ENCODE measurements around the gene TIAM1.
"Not testable (repeated sequence)": the region's sequence is repeated elsewhere in the genome, so short reads cannot be mapped to it uniquely, and the experiment has no call there.

TIAM1 gene

DNA sequence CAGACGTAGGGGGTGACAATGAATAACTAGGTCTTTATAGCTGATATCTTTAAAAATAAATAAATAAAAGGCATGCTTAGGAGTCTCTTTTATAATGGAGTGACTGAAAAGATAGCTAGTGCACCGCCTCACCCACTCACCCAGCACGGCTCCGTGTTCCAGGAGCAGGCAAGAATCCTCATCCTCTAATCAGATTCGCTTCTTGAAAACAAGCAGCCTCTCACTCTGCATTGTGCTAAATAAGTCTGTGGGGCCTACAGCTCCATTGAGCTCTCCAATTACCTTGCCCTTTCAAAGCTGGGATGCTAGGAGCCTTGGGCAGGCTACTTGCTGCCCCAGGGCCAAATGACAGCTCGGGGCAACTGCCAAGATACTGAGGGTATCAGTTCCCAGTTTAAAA is 91.5 kb downstream of the TIAM1 start:
- no peak for DNase-seq

DNA sequence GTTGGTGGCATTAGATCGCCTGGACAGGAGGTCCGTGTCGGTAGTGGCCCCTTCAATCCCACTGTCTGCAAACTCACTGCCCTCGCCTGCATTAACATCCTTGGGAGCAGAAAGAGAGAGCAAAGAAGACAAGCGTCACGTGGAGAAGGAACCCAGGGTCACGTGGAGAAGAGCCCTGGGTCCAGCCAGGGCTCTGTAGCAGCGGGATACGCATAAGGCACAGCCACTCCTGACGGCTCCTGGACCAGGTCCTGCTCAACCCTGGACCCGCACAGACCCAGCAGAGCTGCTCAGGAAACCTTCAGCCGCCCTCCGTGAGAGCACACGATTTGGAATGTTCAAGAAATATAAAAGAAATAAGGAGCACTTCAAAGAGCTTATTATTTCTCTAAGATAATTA is 92.0 kb downstream of the TIAM1 start:
- DNase-seq = peak in 1 of 2 experiments; percentile 39

DNA sequence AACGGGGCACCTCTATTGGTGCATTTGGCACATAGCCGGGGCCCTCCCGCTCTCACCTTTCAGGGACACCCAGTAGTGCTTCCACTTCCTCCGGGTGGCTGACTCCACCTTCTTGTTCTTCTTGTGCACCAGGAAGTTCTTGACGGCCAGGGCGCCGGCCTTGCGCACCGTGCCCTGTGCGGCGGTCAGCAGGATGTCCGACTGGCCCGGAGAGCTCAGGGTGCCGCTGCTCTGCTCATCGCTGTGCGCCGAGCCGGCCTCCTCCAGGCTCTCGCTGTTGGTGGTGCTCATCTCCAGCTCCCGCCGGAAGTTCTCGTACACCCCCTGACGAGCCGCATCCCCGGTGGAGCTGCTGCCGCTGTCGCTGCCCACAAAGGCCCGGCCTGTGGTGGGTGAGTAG is 92.4 kb downstream of the TIAM1 start:
- no peak for DNase-seq

DNA sequence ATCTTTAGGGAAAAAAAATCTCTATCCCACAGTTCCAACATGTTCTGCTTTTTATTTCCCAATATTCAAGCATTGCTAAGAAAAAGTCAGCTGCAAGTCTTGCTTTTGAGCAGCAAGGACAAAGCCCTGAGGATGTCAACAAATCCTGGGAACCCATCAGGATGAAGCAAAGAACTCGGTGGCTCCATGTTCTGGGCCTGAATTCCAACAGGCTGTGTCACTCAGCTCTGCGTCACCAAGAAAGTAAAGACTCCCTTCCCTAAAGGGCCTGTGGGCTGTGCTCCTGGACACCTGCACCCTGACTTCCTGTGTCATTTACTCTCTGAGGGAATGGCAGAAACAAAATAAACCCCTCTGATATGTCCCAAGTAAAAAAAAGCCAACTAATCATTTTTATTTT is 95.5 kb downstream of the TIAM1 start:
- DNase-seq = no peak

DNA sequence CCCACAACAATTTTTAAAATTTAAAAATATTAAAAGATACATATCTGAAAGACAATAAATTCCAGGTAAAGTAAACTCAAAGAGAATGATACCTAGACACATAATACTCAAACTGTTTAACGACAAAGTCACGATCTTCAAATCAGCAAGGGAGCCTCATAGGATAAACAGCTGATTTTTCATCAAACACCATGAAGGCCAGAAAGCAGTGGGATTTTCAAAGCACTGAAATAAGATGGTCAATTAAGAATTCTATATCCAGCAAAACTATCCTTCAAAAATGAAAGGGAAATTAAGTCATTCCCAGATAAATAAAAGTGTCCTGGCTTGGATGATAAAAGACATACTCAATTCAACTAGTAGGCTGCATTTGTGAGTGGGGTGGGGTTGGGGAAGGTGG is 100.5 kb downstream of the TIAM1 start:
- no peak for DNase-seq

DNA sequence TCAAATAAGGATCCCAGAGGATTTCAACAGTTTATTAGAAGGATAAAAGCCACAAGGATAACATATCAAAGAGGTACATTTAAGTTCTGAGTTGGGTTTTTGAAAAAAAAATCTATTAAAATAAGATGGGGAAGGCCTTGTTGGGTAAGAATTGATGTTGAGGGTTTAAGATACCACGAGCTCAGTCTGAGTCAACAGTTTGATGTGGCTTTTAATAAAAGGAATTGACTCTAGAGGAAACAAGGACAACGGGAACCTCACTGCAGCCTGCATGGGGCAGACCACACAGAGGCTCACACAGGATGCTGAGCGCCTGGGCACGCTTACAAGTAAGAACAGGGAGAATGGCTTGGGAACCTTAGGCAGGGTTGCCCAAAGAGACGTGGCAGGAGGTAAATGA is 107.5 kb downstream of the TIAM1 start:
- DNase-seq = no peak

DNA sequence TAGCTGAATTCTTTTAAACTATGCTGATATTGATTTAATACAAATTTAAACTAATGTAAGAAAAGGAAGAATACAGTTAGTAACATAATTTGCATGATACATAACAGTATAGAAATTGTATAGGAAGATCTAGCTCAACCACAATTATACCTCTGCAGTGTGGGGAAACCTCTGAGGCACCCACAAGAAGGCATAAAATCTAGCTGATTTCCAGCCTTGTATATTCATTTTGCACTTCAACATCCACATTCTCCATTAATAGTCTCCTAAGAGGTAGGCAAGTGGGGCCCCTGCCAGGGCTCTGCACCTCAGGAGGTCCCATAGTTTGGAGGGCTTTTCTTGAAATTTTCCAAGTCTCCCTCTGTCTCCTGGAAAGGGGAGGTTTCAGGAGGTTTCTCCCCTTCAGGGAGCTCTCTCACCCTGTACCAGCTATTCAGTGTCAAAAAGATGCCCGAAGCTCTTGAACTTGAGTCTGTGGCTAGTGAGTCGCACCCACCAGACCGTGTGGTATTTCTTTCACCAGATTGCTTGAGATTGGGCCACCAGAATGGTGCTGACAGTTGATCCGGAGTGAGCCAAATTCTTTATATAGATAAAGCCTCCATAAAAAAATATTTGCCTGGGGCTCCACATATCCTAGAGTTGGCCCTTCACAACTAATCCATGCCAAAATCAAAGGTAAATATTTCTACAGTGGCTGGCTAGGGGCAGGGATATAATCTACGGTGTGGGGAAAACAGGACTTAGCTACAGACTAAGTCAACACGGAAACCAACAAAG is 108.2 kb downstream of the TIAM1 start:
- no peak for DNase-seq

DNA sequence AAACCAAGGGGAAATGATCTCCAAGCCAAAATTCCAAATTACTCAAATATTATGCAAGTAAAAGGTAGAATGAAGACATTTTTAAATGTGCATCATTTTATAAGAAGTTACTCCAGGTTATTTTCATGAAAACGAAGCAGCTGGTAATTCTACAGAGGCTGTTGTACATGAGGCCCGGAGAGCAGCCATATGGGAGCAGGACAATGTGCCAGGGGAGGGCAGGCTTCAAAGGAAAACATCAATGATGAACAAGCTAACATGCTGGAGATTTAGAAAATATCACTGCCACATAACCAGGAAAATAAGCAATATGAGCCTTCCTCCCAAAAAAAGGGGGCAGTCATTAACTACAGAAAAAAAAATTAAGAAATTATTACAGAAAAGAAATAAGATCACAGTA is 109.1 kb downstream of the TIAM1 start:
- DNase-seq = peak; percentile 44 to 64

DNA sequence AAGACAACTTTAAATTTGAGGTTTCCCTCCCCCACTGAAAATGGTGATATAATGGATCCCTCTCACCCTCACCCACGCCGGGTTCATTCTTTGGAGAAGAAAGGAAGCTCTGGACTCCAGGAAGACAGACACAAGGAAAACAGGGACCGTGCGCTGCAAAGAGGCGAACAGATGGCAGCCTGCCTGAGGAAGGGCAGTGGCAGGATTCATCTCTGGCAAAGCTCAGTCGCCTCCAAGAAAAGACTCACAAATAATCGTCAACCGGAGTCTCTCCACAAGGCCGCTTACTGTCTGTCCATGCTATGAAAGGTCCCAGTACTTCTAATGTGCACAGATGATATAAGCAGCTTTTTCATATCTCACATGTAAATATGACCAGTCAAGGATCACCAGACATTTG is 110.3 kb downstream of the TIAM1 start:
- peak in 1 of 2 experiments; percentile 32 for DNase-seq

DNA sequence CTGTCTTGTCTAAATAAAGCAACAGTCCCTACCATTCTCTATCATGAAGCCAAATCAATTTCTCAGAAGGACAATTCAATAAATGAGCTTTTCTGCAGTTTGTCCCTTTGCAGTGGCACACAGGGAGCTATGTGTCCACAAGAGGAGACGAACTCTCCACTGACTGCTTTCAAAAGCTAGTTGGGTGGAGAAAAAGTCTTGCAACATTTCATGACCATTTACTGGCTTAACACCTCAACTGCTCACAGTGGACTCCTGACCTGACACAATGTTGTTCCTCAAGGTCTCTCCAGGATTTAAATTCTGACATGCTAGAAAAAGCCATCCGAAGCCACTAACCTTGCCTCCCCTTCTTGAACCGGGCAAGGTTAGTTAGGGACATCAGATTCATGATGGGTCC is 111.7 kb downstream of the TIAM1 start:
- DNase-seq = no peak

DNA sequence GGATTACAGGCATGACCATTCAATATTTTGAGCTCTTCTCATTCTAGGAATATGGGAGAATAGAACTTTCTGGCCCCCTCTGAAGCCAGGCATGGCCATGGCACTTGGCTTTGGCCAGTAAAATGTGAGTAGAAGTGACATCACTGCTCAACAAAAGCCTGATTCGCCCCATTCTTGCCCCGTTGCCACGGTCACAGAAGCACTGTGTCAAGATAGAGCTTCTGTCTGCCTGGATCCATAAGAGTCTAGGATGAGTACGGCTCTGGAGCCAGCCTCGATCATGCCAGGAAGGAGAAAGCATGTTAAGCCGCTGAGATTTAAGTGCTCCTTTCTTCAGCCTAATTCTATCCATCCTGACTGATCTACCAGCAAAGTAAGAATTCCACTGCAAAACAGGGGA is 113.1 kb downstream of the TIAM1 start:
- DNase-seq = no peak

DNA sequence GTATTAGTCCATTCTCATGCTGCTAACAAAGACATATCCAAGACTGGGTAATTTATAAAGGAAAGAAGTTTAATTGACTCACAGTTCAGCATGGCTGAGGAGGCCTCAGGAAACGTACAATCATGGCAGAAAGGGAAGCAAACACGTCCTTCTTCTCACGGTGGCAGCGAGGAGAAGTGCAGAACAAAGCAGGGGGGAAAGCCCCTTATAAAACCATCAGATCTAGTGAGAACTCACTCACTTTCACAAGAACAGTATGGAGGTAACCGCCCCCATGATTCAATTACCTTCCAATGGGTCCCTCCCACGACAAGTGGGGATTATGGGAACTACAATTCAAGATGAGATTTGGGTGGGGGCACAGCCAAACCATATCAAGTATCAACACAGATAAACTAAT is 115.3 kb downstream of the TIAM1 start:
- DNase-seq = not testable (repeated sequence)

DNA sequence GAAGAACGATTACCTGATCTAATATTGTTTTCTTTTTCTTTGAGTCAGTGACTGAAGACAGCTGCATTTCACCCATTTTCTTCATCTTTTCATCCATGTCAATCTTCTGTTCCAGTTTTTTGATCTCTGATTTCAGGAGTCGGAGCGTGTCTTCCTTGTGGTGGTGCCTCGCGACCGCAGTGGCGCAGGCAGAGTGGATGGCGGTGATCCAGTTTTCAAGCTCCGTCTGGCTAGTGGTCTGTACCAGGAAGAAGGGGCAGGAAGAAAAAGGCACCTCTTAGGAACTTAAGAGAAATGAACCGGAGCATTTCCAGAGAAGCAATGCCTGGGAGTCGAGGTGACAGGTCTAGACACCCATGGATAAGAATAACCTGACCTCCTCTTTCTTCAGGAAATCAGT is 118.3 kb downstream of the TIAM1 start:
- no peak for DNase-seq

DNA sequence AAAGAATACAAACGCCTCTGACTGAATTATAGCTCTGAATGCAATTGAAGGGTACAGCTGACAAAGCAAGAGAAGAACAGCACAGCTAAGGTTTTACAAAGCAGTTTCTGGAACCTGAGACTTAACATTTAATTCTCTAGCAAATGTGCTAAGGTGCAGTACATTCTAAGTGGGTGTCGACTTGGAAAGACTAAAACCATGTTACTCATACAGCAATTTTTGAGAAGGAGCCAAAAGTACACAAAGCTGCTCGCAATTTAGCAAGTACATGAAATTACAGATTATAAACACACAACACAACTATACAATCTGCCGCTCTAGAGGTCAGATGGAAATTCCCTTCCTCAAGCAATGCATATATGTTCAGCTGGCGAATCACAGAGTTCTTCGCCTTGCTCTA is 121.9 kb downstream of the TIAM1 start:
- no peak for DNase-seq

DNA sequence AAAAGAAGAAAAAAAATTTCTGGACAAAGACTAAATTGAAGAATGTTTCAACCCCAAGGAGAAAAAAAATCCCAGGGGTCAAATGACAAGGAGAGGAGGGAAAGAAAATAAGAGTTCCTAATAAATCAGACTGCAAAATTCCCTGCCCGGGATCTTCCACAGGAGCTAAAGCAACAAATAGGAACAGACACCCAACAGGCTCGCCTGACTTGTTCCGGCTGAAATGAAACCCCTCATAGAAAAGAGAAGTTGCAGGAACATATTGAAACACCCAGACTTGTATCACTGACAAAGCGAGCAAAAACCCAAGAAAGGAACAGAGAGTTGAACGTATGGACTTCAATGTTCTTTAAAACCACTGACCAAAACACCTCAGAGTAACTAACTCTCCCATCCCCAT is 123.0 kb downstream of the TIAM1 start:
- DNase-seq = no peak

DNA sequence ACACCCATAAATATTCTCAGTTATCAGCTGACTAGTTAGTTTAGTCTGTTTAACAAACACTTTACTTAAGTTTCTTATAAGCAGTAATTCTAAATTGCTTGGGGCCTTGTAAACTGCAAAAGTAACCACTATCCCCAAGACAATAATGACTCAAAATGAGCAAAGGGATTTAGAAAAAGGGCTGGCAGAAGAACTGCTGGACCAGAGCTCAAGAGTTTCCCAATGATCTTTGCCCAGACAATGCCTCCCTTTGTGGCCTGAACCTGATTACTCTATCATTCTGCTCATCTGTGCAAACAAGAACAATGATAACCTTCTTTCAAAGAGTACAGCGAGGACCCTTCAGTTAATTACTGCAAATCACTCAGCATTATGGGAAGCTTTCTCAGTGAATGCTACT is 123.5 kb downstream of the TIAM1 start:
- DNase-seq = no peak

DNA sequence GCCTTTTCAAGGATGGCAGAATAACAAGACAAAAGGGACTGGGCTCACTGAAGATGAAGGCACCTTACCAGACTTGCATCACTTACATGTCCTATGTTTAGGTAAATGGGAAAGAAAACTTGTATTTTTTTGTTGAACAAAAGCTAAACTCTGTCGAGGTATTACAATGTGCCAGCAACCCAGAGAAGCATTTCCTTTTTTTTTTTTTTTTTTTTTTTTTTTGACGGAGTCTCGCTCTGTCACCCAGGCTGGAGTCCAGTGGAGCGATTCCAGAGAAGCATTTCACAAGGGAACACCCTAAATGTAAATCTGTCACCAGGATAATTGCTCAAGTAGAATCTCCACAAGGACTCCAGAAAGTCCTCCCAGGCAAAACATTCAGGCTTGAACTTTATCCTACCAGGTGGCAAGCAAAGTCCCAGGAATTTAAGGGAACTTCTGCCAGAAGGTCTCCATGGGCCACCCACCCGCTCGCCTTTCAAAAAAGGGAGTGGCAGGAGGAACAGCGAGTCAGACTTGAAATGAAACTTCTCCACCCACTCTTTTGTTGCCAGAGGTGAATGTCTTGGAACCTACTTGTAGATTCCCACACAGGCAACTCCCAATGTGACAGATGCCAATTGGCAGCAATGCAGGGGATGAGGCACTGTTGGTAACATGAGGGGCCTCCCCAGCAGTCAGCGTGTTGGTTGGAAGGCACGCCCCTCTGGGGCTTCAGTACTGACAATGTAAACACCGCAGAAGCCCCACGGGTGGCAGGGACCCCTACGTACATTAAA is 125.0 kb downstream of the TIAM1 start:
- no peak for DNase-seq

DNA sequence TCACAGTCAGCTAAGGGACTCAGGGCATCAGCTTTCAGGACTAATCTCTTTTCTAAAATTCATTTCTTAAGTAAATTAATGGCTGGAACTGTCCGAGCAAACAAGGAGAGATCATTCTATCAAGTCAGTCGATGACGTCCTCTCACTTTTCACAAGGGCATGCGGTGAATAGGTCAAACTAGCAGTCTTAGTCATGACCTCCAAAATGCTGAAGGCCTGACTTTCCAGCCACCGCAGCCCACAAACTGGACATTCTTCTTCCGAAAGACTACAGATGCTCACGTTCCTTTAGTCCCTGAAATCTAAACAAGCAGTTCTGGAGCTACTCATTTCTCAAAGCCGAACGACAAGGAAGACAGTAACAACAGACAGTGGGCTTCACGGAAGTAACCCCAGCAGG is 127.9 kb downstream of the TIAM1 start:
- no peak for DNase-seq

DNA sequence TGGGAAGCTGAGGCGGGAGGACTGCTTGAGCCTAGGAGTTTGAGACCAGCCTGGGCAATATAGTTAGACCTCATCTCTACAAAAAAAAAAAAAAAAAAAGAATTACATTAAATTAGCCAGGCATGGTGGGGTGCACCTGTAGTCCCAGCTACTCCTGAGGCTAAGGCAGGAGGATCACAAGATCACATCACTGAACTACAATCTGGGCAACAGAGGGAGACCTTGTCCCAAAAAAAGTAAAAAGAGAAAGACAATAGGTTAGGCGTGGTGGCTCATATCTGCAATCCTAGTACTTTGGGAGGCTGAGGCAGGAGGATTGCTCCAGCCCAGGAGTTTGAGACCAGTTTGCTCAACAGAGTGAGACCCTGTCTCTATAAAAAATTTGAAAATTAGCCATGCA is 130.3 kb downstream of the TIAM1 start:
- DNase-seq = no peak

DNA sequence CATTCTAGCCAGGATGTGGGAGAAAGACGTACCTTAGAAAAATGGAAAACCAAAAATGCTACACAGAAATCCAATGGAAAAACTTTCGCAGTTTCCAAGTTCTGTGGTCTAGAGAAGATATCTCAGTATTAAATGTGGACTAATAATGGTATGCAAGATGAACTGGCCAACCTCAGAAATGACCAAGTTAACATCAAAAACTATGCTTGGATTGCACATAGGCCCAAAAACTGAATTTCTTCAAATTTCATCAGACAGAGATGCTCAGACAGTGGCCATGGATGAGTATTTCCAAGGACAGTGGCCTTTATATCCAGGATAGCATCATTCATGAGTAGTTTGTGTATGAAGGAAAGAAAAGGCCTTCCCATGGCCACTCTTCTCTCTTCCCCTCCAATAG is 132.2 kb downstream of the TIAM1 start:
- DNase-seq = no peak

DNA sequence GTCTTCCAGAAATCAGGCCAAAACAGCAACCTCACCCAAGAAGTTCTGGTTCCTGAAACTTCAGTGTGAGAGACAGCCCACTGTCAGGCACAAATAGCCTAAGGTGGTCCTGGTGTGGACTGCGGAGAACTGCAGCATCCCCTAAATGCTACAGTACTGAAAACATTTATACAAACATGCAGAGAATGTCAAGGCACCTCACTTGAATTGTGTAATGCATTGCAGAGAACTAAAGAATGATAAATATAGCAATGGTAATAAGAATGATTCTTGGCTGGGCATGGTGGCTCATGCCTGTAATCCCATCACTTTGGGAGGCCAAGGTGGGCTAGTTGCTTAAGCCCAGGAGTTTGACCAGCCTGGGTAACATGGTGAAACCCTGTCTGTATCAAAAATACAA is 138.6 kb downstream of the TIAM1 start:
- DNase-seq = no peak

DNA sequence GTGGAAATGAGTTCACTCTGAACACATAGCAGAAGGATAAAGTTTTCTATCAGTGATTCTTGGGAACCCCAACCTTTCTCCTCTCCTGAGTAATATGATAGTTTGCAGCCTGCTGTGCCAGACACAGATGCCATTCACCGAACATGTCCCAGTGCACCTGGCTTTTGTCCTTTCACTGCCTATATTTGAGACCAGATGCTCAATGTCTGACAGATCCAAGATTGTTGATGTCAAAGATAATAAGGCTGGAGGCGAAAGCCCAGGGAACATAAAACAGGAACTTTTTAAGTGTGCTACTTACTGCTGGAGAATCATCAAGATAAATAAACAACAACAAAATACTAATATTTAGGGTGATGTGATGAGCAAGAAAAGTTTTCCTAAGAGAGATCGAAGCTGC is 139.3 kb downstream of the TIAM1 start:
- no peak for DNase-seq

DNA sequence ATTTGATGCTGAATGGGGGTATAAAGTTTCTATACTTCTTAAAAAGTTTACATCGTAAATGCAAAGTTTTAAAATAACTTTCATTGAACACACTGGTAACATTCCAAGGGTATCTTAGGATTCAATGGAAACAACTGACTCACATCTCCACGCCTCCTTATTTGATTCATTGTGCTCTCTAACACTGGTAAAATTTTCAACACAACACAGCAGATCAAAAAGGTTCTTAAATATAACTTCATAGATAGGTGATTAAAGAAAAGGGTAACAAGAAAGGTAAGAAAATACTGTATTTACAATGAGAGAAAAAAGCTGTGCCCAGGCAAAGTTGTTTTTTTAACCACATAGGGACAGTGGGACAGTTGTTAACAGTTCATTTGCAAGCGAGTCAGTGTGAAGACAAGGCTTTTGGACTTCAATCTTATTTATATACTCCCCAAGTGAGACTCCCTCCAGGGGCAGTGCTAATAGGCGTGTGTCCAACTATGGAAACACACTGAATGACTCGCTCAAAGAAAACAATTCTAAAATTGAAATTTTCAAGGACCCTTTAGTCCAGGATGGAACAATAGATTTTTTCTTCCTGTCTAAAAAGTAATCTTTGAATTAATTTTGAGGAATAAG is 140.5 kb downstream of the TIAM1 start:
- DNase-seq = no peak

DNA sequence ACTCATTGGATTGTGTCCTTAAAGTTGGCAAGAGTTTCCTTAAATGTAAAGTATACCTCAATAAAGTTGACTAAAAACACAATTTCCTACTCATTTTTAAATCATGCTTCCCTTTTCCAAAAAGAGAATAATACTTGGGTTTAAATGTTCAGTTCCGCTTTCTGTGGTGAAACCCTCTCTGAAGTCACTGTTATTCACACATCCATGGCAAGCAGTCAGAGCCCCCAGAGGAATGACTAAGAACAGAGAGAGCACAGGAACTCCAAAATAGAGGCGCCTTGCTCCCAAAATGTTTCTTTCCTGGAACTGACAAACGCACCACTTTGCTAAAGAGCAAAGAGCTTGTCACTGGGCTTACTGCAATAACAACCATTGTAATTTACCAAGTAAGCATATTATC is 142.5 kb downstream of the TIAM1 start:
- DNase-seq = no peak

Data from cerebellar nuclear complex (tissue), 1 donor.